NCI-H748 (cell line): Measurements from ENCODE around the gene GAD1.

ENCODE experiments used
- DNase-seq: peaks from one replicate; lab custom pipeline; 2025; ENCODE audit not compliant: unreplicated experiment; lab: John Stamatoyannopoulos, UW

The GAD1 gene

GRCh38 chr2:170816504-170817092 lies at the start of gene GAD1:
Gene GAD1, plus strand, starts transcription at chr2:170816887. Its CDS starts 1,705 bp downstream, at chr2:170818592.
- peak; percentile 95 for DNase-seq

- DNase-seq = peak; percentile 92
Observed at GRCh38 chr2:170770008-170770605, 46.6 kb upstream of the GAD1 start, which contains the start of gene ERICH2. Gene ERICH2, plus strand, starts transcription at chr2:170770378. Its CDS starts 304 bp downstream, at chr2:170770682.

GRCh38 chr2:170770606-170771420 lies 45.9 kb upstream of the GAD1 start:
- peak; percentile 95 for DNase-seq

GRCh38 chr2:170771421-170771937 lies 45.2 kb upstream of the GAD1 start:
- DNase-seq = no peak

GRCh38 chr2:170772295-170772694 lies 44.4 kb upstream of the GAD1 start:
- no peak for DNase-seq

- DNase-seq = no peak
Observed at GRCh38 chr2:170774074-170774473, 42.6 kb upstream of the GAD1 start.

- DNase-seq = no peak
Observed at GRCh38 chr2:170778900-170779299, 37.8 kb upstream of the GAD1 start.

GRCh38 chr2:170779304-170779703 lies 37.4 kb upstream of the GAD1 start:
- DNase-seq = no peak

- DNase-seq = no peak
Observed at GRCh38 chr2:170782673-170783072, 34.0 kb upstream of the GAD1 start.

- no peak for DNase-seq
Observed at GRCh38 chr2:170783549-170783948, 33.1 kb upstream of the GAD1 start.

- DNase-seq = no peak
Observed at GRCh38 chr2:170798996-170799395, 17.7 kb upstream of the GAD1 start.

- no peak for DNase-seq
Observed at GRCh38 chr2:170806548-170806947, 10.1 kb upstream of the GAD1 start.

- peak; percentile 93 for DNase-seq
Observed at GRCh38 chr2:170812710-170813600, 3.7 kb upstream of the GAD1 start.

GRCh38 chr2:170813611-170814532 lies 2.8 kb upstream of the GAD1 start:
- peak; percentile 79 for DNase-seq

- peak; percentile 95 for DNase-seq
Observed at GRCh38 chr2:170814533-170815230, 2.0 kb upstream of the GAD1 start.

GRCh38 chr2:170815311-170815710 lies 1.4 kb upstream of the GAD1 start:
- DNase-seq = peak; percentile 88

- peak; percentile 93 for DNase-seq
Observed at GRCh38 chr2:170815746-170816503, 762 bp upstream of the GAD1 start.
